ENCODE measurements around the gene ZDHHC17.

- TF ChIP-seq CTCF (IDR thresholded peaks at IDR 0.05), result no peak
- TF ChIP-seq POLR2A (IDR thresholded peaks at IDR 0.05), result no peak
Measured at GRCh38 chr12:76766161-76766560, 2.2 kb downstream of the ZDHHC17 start.
